Measurements from ENCODE around the gene PEF1.

PEF1 gene

DNA sequence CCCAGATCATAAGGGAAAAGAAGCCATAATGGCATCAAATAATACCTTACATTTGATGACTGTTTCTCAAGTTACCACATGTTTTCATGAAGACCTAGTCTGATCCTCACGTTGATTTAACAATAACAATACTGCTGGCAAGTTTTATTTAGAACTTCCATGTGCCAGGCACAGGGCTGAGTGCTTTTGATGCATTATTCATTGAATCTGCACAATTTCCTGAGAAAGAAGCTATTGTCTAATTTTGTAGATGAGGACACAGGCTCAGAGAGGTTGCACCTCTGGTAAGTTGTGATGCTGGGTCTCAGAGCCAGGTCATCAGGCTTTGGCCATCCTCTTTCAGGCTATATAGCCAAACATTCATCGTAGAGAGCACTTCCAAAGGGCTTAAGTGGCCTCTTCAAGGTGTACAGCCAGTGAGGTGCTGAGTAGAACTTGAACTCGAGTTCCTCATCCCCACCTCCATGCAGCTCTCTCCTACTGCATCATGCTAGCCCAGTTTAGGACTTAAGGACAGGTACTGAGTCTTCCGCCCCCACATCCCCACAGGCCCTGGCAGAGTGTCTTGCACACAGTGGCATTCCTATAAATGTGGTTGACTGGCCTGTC lies 8.3 kb upstream of the PEF1 start:
- Histone ChIP-seq H3K9ac (ENCODE audit: low read length) (no peak overlapping the region), H3K4me1 (ENCODE audit: control insufficient read depth, low read depth, low read length) (no peaks in the 10 kb centered on the region), H3K27ac (ENCODE audit: low read length) (no peak overlapping the region), H3K27me3 (ENCODE audit: control insufficient read depth, insufficient read depth, low read length) (no peaks in the 10 kb centered on the region), H3K36me3 (ENCODE audit: control insufficient read depth, low read depth, low read length) (no peaks in the 10 kb centered on the region), H3K9me3 (ENCODE audit: control insufficient read depth, low read depth, low read length) (no peaks in the 10 kb centered on the region), H3K4me3 (ENCODE audit: low read length) (no peak overlapping the region)

DNA sequence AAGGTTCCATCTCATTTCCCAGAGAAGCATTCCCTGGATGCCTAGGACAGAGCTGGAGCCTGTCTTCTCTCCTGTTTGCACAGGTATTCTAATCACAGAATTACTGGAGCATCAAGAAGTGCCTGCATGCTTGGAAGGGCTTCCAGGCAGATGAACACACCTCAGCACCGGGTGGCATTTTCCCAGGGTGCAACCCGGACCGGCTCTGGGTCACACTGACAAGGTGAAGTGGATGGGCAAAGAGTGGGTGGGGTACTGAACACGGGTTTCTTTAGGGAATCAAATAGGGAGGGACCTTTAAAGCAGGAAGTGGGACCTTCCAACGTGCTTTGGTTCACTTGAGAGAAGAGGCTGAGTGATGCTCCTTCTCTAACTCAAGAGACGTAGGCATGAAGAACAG lies 7.1 kb upstream of the PEF1 start:
- Histone ChIP-seq H3K27ac (ENCODE audit: low read length) (no peak overlapping the region), H3K27me3 (ENCODE audit: control insufficient read depth, insufficient read depth, low read length) (no peaks in the 10 kb centered on the region), H3K36me3 (ENCODE audit: control insufficient read depth, low read depth, low read length) (no peaks in the 10 kb centered on the region), H3K9me3 (ENCODE audit: control insufficient read depth, low read depth, low read length) (no peaks in the 10 kb centered on the region), H3K4me3 (ENCODE audit: low read length) (no peak overlapping the region), H3K9ac (ENCODE audit: low read length) (no peak overlapping the region), H3K4me1 (ENCODE audit: control insufficient read depth, low read depth, low read length) (no peaks in the 10 kb centered on the region)

GRCh38 chr1:31651089-31651420 lies 6.4 kb upstream of the PEF1 start:
- Histone ChIP-seq H3K9ac (ENCODE audit: low read length) (no peak overlapping the region), H3K27me3 (ENCODE audit: control insufficient read depth, insufficient read depth, low read length) (no peaks in the 10 kb centered on the region), H3K36me3 (ENCODE audit: control insufficient read depth, low read depth, low read length) (no peaks in the 10 kb centered on the region), H3K9me3 (ENCODE audit: control insufficient read depth, low read depth, low read length) (no peaks in the 10 kb centered on the region), H3K4me1 (ENCODE audit: control insufficient read depth, low read depth, low read length) (no peaks in the 10 kb centered on the region), H3K4me3 (ENCODE audit: low read length) (no peak overlapping the region), H3K27ac (ENCODE audit: low read length) (no peak overlapping the region)

DNA sequence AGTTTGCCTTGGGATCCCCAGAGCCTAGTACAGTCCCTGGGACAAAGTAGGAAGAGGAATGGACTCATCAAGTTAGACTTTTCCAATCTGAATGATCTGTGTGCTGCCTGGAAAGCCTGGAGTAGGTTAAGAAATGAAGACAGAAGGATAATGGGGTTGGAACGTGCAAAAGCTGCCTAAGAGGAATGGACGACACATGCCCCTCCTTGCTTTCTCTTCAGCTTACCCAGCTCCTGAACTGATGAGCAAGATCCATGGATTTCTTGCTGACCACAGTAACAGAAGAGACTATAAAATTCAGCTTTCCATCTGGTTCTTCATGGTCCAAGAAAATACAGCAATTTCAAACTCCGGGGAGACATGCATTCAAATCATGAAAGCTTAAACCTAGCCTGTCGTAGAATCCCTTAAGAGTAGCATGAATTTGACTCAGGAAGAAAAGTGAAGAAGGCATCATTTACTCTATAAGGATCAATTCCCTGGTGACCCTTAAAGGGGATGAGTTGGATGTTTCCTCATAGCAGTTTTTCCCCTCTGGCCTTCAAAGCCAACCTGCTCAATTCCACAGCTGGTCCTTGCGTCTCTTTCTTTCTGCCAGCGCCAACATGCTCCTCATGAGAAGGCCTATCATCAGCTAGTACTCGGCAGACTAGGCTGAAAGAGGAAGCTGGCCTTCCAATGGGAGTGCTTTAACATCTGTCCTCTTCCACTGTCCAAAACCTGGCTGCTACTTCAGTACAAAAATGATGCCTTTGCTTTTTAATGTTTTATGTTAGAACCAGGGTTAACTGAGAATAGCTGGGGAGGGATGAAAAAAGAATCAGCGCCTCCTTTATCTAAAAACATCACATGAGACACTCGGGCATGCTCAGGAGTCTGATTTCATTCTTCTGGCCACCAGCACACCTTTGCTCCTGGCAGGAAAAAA lies 5.7 kb upstream of the PEF1 start:
- no peaks in the 10 kb centered on the region for H3K36me3 ChIP-seq (ENCODE audit: control insufficient read depth, low read depth, low read length)
- H3K27ac ChIP-seq (ENCODE audit: low read length): no peak overlapping the region
- H3K4me1 ChIP-seq (ENCODE audit: control insufficient read depth, low read depth, low read length): no peaks in the 10 kb centered on the region
- no peaks in the 10 kb centered on the region for H3K27me3 ChIP-seq (ENCODE audit: control insufficient read depth, insufficient read depth, low read length)
- H3K9ac ChIP-seq (ENCODE audit: low read length): no peak overlapping the region
- H3K4me3 ChIP-seq (ENCODE audit: low read length): no peak overlapping the region
- H3K9me3 ChIP-seq (ENCODE audit: control insufficient read depth, low read depth, low read length): no peaks in the 10 kb centered on the region

DNA sequence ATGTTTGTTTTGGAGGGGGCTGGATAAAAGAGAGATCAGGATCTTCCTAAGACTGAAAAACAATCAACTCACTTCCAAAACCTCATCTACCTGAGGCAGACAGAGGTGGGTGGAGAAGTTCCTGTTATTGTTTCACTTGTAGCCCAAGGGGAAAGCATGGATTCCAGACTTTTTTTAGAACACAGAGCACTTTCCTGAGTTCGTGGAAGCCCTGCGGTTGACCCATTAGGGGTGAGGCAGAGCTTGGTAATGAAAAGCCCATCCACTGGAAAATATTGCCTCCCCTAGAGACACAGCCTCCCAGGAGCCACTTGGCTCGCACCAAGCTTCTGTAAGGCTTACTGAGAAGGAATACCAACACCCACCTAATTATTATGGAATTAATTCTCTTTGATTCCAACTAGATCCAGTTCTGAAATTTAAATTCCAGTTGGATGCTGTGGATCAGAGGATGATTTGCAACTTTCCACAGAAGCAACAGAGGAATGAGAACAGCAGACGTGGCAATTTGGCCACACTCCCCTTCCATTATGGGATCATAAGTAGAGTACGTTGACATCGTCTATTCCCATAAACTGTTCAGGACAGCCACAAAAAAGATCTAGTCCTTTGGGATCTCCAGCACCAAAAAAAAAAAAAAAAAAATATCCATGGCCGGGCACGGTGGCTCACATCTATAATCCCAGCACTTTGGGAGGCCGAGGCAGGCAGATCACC lies 4.1 kb upstream of the PEF1 start:
- H3K27ac ChIP-seq (ENCODE audit: low read length): no peak overlapping the region
- H3K9ac ChIP-seq (ENCODE audit: low read length): no peak overlapping the region
- H3K4me1 ChIP-seq (ENCODE audit: control insufficient read depth, low read depth, low read length): peaks cover 2% of the 10 kb centered on the region
- no peak overlapping the region for H3K4me3 ChIP-seq (ENCODE audit: low read length)
- H3K27me3 ChIP-seq (ENCODE audit: control insufficient read depth, insufficient read depth, low read length): no peaks in the 10 kb centered on the region
- H3K9me3 ChIP-seq (ENCODE audit: control insufficient read depth, low read depth, low read length): no peaks in the 10 kb centered on the region
- no peaks in the 10 kb centered on the region for H3K36me3 ChIP-seq (ENCODE audit: control insufficient read depth, low read depth, low read length)

GRCh38 chr1:31648190-31648589 lies 3.5 kb upstream of the PEF1 start:
- Histone ChIP-seq H3K9me3 (ENCODE audit: control insufficient read depth, low read depth, low read length) (no peaks in the 10 kb centered on the region), H3K27ac (ENCODE audit: low read length) (no peak overlapping the region), H3K9ac (ENCODE audit: low read length) (no peak overlapping the region), H3K27me3 (ENCODE audit: control insufficient read depth, insufficient read depth, low read length) (no peaks in the 10 kb centered on the region), H3K4me1 (ENCODE audit: control insufficient read depth, low read depth, low read length) (peaks cover 6% of the 10 kb centered on the region), H3K4me3 (ENCODE audit: low read length) (no peak overlapping the region), H3K36me3 (ENCODE audit: control insufficient read depth, low read depth, low read length) (no peaks in the 10 kb centered on the region)

- Histone ChIP-seq H3K27me3 (ENCODE audit: control insufficient read depth, insufficient read depth, low read length) (no peaks in the 10 kb centered on the region), H3K9me3 (ENCODE audit: control insufficient read depth, low read depth, low read length) (no peaks in the 10 kb centered on the region), H3K36me3 (ENCODE audit: control insufficient read depth, low read depth, low read length) (no peaks in the 10 kb centered on the region), H3K4me1 (ENCODE audit: control insufficient read depth, low read depth, low read length) (peaks cover 6% of the 10 kb centered on the region), H3K27ac (ENCODE audit: low read length) (no peak overlapping the region), H3K4me3 (ENCODE audit: low read length) (no peak overlapping the region), H3K9ac (ENCODE audit: low read length) (no peak overlapping the region)
Measured at GRCh38 chr1:31647106-31647505, 2.4 kb upstream of the PEF1 start.

- no peak overlapping the region for H3K4me3 ChIP-seq (ENCODE audit: low read length)
- H3K9ac ChIP-seq (ENCODE audit: low read length): no peak overlapping the region
- no peaks in the 10 kb centered on the region for H3K27me3 ChIP-seq (ENCODE audit: control insufficient read depth, insufficient read depth, low read length)
- no peak overlapping the region for H3K27ac ChIP-seq (ENCODE audit: low read length)
- peaks cover 6% of the 10 kb centered on the region for H3K4me1 ChIP-seq (ENCODE audit: control insufficient read depth, low read depth, low read length)
- no peaks in the 10 kb centered on the region for H3K36me3 ChIP-seq (ENCODE audit: control insufficient read depth, low read depth, low read length)
- H3K9me3 ChIP-seq (ENCODE audit: control insufficient read depth, low read depth, low read length): no peaks in the 10 kb centered on the region
Measured at GRCh38 chr1:31646259-31646960, 1.7 kb upstream of the PEF1 start.

GRCh38 chr1:31645274-31645568 lies 545 bp upstream of the PEF1 start:
- Histone ChIP-seq H3K4me3 (ENCODE audit: low read length) (peak overlapping the region; percentile 98), H3K27me3 (ENCODE audit: control insufficient read depth, insufficient read depth, low read length) (no peaks in the 10 kb centered on the region), H3K9me3 (ENCODE audit: control insufficient read depth, low read depth, low read length) (no peaks in the 10 kb centered on the region), H3K9ac (ENCODE audit: low read length) (peak overlapping the region; percentile 97), H3K36me3 (ENCODE audit: control insufficient read depth, low read depth, low read length) (no peaks in the 10 kb centered on the region), H3K27ac (ENCODE audit: low read length) (peak overlapping the region; percentile 98), H3K4me1 (ENCODE audit: control insufficient read depth, low read depth, low read length) (peaks cover 6% of the 10 kb centered on the region)

DNA sequence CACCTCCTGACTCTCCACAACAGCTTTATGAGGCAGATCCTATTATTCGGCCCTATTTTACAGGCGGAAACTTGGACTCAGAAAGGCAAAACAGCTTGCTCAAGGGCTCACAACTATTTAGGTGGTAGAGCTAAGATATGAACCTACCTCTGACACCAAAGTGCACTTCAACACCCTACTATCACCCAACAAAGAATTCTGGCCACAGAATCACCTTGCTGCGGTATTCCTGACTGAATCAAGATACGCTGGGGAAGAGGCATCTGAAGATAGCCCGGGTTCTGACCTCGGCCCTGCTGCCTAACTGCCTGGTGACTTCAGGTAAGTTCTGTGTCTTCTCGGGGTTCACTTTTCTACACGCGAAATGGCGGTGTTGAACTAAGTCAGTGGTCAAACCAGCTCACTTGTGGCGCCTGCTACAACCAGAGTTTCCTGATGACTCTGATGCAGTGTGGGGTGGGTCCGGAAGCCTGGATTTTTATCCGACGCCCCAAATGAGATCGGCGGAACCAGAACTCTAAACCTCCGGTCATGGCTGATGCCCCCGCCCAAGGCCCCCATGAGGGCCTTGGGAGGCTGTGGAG lies 608 bp downstream of the PEF1 start:
- H3K36me3 ChIP-seq (ENCODE audit: control insufficient read depth, low read depth, low read length): no peaks in the 10 kb centered on the region
- H3K27ac ChIP-seq (ENCODE audit: low read length): peak overlapping the region; percentile 98
- peak overlapping the region; percentile 97 for H3K9ac ChIP-seq (ENCODE audit: low read length)
- no peaks in the 10 kb centered on the region for H3K9me3 ChIP-seq (ENCODE audit: control insufficient read depth, low read depth, low read length)
- H3K27me3 ChIP-seq (ENCODE audit: control insufficient read depth, insufficient read depth, low read length): no peaks in the 10 kb centered on the region
- H3K4me1 ChIP-seq (ENCODE audit: control insufficient read depth, low read depth, low read length): peaks cover 6% of the 10 kb centered on the region
- H3K4me3 ChIP-seq (ENCODE audit: low read length): peak overlapping the region; percentile 98

DNA sequence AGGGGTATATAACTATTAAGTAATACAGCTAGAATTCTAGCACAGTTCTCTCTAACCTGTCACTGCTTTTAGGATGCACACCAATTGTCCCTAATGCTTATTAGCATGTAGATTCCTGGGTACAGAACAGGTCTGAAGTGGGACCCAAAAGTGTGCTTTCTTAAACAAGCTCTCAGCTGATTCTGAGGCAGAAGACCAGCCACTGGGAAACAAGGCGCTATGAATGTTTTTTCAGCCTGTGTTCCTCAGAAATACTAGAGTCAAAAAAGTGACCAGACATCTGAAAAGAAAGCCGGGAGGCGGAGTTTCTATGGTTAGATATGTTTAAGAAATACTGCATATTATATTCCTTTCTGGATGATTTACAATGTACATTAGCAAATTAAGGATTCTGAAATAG lies 1.8 kb downstream of the PEF1 start:
- no peak overlapping the region for H3K27ac ChIP-seq (ENCODE audit: low read length)
- no peak overlapping the region for H3K9ac ChIP-seq (ENCODE audit: low read length)
- H3K4me1 ChIP-seq (ENCODE audit: control insufficient read depth, low read depth, low read length): peaks cover 6% of the 10 kb centered on the region
- no peaks in the 10 kb centered on the region for H3K9me3 ChIP-seq (ENCODE audit: control insufficient read depth, low read depth, low read length)
- no peaks in the 10 kb centered on the region for H3K36me3 ChIP-seq (ENCODE audit: control insufficient read depth, low read depth, low read length)
- H3K4me3 ChIP-seq (ENCODE audit: low read length): no peak overlapping the region
- H3K27me3 ChIP-seq (ENCODE audit: control insufficient read depth, insufficient read depth, low read length): no peaks in the 10 kb centered on the region
